Measurements from ENCODE around the gene POLA2. TPM values are rescaled to one million over a fixed set of nuclear protein-coding genes. Genes with fewer than 3 reads are reported as not detected.

The POLA2 gene
- total and polyA plus RNA-seq, 9 of the 15 experiments (the other 6 are each of a cell fraction or from before 2014, with no cell fraction given): 2.7 to 134 (median 44.4) TPM

DNA sequence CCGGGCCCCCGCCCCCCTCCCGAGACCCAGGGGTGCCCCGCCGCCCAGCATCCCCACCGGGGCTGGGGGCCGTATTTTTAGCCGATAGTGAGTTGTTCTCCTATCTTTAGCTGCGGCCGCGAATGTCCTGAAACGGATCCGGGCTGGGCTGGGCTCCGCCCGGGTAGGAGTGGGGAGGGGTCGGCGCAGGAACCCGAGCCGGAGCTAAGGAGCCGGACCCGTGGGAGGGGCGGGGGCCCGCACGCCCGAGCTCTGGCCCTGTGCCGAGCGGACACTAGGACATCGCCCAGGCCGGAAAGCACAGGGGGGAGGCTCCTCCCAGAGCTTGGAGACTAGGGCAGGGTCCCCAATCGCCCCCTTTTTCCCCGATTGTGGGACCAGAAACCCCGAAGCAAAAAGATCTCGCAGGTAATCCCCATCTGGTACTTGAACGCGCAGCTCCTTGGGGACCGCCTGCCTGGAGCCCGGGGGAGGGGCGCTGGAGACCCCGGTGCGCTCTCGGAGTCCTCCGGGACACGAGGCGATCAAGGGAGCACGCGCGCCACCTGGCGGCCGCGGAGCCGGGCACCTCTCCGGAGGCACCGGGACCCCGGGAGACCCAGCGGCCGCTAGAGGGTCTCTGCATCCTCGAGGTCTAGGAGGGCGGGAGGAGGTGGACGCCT is 53.6 kb downstream of the POLA2 start (continued):
- TF ChIP-seq, protein P1, sequence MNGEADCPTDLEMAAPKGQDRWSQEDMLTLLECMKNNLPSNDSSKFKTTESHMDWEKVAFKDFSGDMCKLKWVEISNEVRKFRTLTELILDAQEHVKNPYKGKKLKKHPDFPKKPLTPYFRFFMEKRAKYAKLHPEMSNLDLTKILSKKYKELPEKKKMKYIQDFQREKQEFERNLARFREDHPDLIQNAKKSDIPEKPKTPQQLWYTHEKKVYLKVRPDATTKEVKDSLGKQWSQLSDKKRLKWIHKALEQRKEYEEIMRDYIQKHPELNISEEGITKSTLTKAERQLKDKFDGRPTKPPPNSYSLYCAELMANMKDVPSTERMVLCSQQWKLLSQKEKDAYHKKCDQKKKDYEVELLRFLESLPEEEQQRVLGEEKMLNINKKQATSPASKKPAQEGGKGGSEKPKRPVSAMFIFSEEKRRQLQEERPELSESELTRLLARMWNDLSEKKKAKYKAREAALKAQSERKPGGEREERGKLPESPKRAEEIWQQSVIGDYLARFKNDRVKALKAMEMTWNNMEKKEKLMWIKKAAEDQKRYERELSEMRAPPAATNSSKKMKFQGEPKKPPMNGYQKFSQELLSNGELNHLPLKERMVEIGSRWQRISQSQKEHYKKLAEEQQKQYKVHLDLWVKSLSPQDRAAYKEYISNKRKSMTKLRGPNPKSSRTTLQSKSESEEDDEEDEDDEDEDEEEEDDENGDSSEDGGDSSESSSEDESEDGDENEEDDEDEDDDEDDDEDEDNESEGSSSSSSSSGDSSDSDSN (IDR thresholded peaks at IDR 0.05; ENCODE audit: borderline replicate concordance in 1 of 2, low read depth in 2 of 2, low read length in 2 of 2): peak in 1 of 2 experiments; percentile 48; a peak in 1 of 4 replicates
- TF ChIP-seq, protein P2, sequence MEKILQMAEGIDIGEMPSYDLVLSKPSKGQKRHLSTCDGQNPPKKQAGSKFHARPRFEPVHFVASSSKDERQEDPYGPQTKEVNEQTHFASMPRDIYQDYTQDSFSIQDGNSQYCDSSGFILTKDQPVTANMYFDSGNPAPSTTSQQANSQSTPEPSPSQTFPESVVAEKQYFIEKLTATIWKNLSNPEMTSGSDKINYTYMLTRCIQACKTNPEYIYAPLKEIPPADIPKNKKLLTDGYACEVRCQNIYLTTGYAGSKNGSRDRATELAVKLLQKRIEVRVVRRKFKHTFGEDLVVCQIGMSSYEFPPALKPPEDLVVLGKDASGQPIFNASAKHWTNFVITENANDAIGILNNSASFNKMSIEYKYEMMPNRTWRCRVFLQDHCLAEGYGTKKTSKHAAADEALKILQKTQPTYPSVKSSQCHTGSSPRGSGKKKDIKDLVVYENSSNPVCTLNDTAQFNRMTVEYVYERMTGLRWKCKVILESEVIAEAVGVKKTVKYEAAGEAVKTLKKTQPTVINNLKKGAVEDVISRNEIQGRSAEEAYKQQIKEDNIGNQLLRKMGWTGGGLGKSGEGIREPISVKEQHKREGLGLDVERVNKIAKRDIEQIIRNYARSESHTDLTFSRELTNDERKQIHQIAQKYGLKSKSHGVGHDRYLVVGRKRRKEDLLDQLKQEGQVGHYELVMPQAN (IDR thresholded peaks at IDR 0.05; ENCODE audit: borderline replicate concordance): peak; percentile 70; the same call in 1 of the 2 replicates
- TF ChIP-seq SMAD4 (CRISPR knock-in tag; conservative IDR thresholded peaks at IDR 0.05) (0 out of 2 replicates have a peak, but pooled peaks have one; percentile 17), YY1 (IDR thresholded peaks at IDR 0.05; ENCODE audit: borderline replicate concordance in 1 of 3, control insufficient read depth in 1 of 3, extremely low read depth in 1 of 3, insufficient read depth in 3 of 3, insufficient read length in 1 of 3, insufficient replicate concordance in 2 of 3, low read depth in 1 of 3, low read length in 2 of 3) (peak in 2 of 3 experiments; percentile 13 to 55), NR2C2 (CRISPR knock-in tag; IDR thresholded peaks at IDR 0.05) (peak; percentile 25; the same call in 1 of the 2 replicates), NR2C2 (tag; IDR thresholded peaks at IDR 0.05) (peak; percentile 51; the same call in 1 of the 2 replicates), MTA3 (IDR thresholded peaks at IDR 0.05; ENCODE audit: borderline replicate concordance) (peak; percentile 65; the same call in 1 of the 2 replicates), SRF (CRISPR knock-in tag; IDR thresholded peaks at IDR 0.05) (peak in 1 of 2 experiments; percentile 34; a peak in 1 of 4 replicates), ZBTB7A (IDR thresholded peaks at IDR 0.05; ENCODE audit: borderline replicate concordance, control insufficient read depth, low read depth, low read length) (peak; percentile 100), RAD21 (CRISPR knock-in tag; conservative IDR thresholded peaks at IDR 0.05 in 1 of 2, IDR thresholded peaks at IDR 0.05 in 1 of 2) (peak; percentile 90), HDAC2 (IDR thresholded peaks at IDR 0.05) (peak; percentile 81), DDX20 (tag; IDR thresholded peaks at IDR 0.05; ENCODE audit: low read depth) (no peak), MEIS2 (IDR thresholded peaks at IDR 0.05; ENCODE audit: partially characterized antibody) (no peak), NONO (IDR thresholded peaks at IDR 0.05; ENCODE audit: low read depth in 2 of 2, low read length in 1 of 2) (peak in 1 of 2 experiments; percentile 49; a peak in 1 of 4 replicates), EGR1 (conservative IDR thresholded peaks at IDR 0.05) (peak; percentile 43), CXXC5 (CRISPR knock-in tag; IDR thresholded peaks at IDR 0.05) (peak; percentile 32; the same call in 1 of the 2 replicates)
- TF ChIP-seq, protein P3, sequence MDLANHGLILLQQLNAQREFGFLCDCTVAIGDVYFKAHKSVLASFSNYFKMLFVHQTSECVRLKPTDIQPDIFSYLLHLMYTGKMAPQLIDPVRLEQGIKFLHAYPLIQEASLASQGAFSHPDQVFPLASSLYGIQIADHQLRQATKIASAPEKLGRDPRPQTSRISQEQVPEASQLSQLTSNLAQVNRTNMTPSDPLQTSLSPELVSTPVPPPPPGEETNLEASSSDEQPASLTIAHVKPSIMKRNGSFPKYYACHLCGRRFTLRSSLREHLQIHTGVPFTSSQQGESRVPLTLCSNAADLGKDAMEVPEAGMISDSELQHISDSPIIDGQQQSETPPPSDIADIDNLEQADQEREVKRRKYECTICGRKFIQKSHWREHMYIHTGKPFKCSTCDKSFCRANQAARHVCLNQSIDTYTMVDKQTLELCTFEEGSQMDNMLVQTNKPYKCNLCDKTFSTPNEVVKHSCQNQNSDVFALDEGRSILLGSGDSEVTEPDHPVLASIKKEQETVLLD (IDR thresholded peaks at IDR 0.05): peak; percentile 47; the same call in 1 of the 2 replicates
- TF ChIP-seq, protein P4, sequence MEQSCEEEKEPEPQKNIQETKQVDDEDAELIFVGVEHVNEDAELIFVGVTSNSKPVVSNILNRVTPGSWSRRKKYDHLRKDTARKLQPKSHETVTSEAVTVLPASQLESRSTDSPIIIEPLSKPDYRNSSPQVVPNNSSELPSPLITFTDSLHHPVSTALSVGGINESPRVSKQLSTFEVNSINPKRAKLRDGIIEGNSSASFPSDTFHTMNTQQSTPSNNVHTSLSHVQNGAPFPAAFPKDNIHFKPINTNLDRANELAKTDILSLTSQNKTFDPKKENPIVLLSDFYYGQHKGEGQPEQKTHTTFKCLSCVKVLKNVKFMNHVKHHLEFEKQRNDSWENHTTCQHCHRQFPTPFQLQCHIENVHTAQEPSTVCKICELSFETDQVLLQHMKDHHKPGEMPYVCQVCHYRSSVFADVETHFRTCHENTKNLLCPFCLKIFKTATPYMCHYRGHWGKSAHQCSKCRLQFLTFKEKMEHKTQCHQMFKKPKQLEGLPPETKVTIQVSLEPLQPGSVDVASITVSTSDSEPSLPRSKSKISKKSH (CRISPR knock-in tag; IDR thresholded peaks at IDR 0.05): no peak
